Hepatic stellate cell (primary cell): Measurements from ENCODE around the gene MTARC2.

Experiments
- DNase-seq: peaks from one replicate; pipeline ENCODE4 v3.0.0; 2011; ENCODE audit warnings: low spot score

MTARC2 gene

GRCh38 chr1:220828179-220828490 is 80.0 kb downstream of the MTARC2 start:
- no peak for DNase-seq

DNA sequence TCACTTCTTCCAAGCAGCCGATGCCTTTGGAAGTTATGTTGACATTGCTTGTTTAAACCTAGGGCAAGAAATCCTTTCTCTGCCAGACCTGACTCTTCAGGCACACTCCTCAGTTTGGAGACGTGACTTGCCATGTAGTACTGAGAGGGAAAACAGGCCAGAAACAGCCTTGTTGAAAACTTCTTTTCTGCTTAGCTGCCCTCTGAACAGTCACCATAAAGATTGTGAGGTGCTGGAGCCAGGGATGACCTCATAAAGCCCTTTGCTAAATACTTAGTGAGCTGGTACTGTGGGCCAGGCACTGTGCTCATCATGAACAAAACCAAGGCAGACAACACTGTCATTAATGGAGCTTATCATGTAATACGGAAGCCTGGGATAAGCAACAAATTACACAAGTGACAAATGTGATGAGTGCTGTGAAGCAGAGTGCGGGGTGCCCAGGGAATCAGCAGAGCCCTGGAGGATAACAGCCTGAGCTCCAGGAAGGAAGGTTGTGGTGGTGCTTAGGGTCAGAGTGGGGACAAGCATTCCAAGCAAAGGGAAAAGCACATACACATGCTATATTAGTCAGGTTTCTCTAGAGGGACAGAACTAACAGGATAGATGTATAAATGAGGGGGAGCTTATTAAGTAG is 80.9 kb downstream of the MTARC2 start:
- no peak for DNase-seq

GRCh38 chr1:220833436-220833835 is 85.3 kb downstream of the MTARC2 start:
- DNase-seq = no peak
